ENCODE measurements around the gene FANCG.

Gene FANCG

DNA sequence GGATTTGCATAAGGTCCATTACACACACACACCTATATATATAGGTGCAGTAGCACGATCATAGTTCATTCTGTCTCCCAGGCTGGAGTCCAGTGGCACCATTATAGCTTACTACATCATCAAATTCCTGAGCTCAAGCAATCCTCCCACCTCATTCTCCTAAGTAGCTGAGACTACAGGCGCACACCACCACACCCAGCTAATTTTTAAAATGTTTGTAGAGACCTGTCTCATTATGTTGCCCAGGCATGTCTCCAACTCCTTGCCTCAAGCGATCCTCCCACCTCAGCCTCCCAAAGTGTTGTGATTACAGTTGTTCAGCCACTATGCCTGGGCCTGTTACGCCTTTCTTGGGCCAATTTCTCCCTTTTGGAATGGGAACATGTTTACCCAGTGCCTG lies 50.5 kb downstream of the FANCG start:
- in situ Hi-C loops (cut with MboI; ENCODE audit: low sequenced_read_pairs), result no loop called here

DNA sequence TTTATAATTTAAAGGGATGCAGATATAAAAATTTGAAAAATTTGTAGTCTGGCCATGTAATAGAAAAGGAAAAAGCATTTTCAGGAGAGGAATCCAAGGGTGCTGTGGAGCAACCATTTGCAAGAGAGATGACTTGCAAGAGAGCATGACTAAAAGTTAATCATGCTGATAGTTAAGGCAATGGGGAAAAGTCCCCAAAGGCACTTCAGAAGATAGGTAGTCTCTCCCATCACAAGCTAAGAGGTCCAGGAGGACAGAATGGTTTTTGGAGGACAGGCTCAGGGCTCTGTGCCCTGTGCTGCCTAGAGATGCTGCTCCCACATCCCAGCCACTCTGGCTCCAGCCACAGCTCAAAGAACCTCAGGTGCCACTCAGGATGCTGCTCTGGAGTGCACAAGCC lies 51.4 kb downstream of the FANCG start:
- in situ Hi-C loops (cut with MboI; ENCODE audit: low sequenced_read_pairs), result no loop called here

DNA sequence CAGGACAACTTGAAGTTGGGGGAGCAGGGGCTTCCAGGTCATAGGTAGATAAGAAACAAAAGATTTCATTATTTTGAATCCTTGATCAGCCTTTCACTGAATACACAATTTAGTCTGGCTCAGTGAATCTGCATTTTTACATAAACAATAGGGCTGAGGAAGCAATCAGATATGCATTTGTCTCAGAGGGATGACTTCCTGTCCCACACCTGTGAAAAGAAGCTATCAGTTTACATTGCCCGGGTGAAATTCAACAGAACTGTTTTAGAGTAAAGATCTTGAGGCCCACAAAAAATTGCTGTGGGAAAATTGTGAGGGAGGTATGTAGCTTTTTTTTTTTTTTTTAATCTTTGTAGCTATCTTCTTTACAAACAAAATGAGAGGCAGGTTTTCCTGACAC lies 51.9 kb downstream of the FANCG start:
- in situ Hi-C loops (cut with MboI; ENCODE audit: low sequenced_read_pairs), result no loop called here

DNA sequence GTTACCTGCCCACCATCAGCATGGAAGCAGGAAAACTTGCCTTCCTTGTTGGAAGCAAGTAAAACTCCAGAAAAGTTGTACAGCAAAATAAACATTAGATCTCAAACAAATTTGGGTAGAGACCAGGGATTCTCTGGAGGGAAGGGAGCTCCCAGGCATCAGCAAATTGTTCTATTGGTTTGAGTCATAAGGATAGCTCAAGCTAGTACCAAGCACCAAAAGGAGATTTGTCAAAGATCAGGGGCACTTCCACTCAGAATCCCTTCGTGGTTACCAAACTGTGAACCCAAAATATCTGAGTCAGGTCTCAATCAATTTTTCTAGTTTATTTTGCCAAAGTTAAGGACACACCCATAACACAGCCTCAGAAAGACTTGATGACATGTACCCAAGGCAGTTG lies 52.4 kb downstream of the FANCG start:
- in situ Hi-C loops (cut with MboI; ENCODE audit: low sequenced_read_pairs), result no loop called here

DNA sequence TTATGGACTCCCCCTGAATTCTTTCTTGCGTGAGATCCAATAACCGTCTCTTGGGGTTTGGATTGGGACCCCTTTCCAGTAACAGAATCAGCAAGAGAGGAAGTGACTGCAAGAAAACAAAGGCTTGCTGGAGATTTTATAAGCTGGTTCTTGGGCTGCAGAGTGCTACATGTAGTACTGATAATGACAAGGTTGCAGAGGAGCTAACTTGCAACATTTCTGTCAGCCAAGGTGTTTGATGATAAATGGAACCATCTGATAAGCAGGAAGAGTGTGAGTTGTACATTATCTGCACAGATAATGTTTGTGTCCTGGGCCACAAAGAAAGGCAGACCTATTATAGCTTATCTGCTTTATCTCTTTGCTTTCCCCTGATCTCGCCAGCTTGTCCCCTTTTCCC lies 53.1 kb downstream of the FANCG start:
- in situ Hi-C loops (cut with MboI; ENCODE audit: low sequenced_read_pairs), result no loop called here

Data from HL-60/S4 treated with phorbol 12-myristate 13-acetate at 8.2 ng/mL for 4 days and 3 days (cell line).